ENCODE measurements around the gene GKN1. TPM values are rescaled to one million over a fixed set of nuclear protein-coding genes. Genes with fewer than 3 reads are reported as not detected.

The GKN1 gene
- total and polyA plus RNA-seq, 2 donors (not counting 3 experiments of a cell fraction or from before 2014, with no cell fraction given): not detected

DNA sequence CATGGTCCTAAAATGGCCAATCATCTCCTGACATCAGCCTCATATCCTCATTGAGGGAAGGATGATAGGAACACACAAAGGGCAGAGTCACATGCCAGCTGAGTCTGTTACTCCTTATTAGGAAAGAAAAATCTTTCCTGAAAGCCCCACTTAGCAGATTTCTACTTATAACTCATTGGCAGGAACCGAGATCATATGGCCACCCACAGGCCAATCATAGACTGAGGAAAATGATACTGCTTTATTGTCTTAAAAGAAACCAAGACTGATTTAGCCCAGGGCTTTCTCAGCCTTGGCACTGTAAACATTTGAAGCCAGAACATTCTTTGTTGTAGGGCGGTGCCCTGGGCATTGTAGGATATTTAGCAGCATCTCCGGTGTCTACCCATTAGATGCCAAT lies 40.4 kb upstream of the GKN1 start:
- POLR2A ChIA-PET: no interaction called here
- BruUV-seq (replicated peaks): no TSS peak
- no peak for FAIRE-seq

GRCh38 chr2:68935471-68935870 lies 39.0 kb upstream of the GKN1 start:
- Histone ChIP-seq H2AFZ (ENCODE audit: low read depth, low read length) (no peak overlapping the region), H3K9me3 (replicated peaks; ENCODE audit: control insufficient read depth, insufficient read depth, low read length) (no peaks in the 10 kb centered on the region), H4K20me1 (replicated peaks; ENCODE audit: control insufficient read depth, extremely low read depth, insufficient read depth, low read length) (no peaks in the 10 kb centered on the region), H3K9ac (replicated peaks; ENCODE audit: extremely low read depth, insufficient read depth, low read length) (no peak overlapping the region), H3K4me2 (ENCODE audit: insufficient read depth, low read length) (no peak overlapping the region), H3K4me3 (replicated peaks in 1 of 3; ENCODE audit: insufficient read depth in 1 of 3, low read depth in 1 of 3, low read length in 3 of 3) (no peak overlapping the region), H3K79me2 (ENCODE audit: control insufficient read depth, insufficient read depth, low read length) (no peaks in the 10 kb centered on the region), H3K4me1 (ENCODE audit: control insufficient read depth, extremely low read depth, insufficient read depth, low read length) (no peaks in the 10 kb centered on the region), H3K27me3 (ENCODE audit: control insufficient read depth in 2 of 2, insufficient read depth in 2 of 2, low read length in 2 of 2) (peaks cover 9 to 13% of the 10 kb centered on the region in 2 experiments), H3K27ac (ENCODE audit: insufficient read depth, low read depth, low read length) (no peak overlapping the region), H3K36me3 (ENCODE audit: control insufficient read depth in 2 of 2, extremely low read depth in 1 of 2, insufficient read depth in 2 of 2, low read length in 2 of 2) (no peaks in the 10 kb centered on the region), H3K9me1 (replicated peaks; ENCODE audit: control insufficient read depth, extremely low read depth, insufficient read depth, low read length) (no peaks in the 10 kb centered on the region)
- dilution Hi-C loops (cut with MboI; ENCODE audit: extremely low pct_ligation_motif_present, low sequenced_read_pairs): loop anchor here (25.0 kb wide), 1 partner anchor 198 kb away; the partner anchor contains the start of gene ARHGAP25
- FAIRE-seq (no peak), DNase-seq (ENCODE audit: low read depth, low spot score) (no peak)
- intact Hi-C loops (cut with micrococcal nuclease): no loop called here
- BruUV-seq (replicated peaks): no TSS peak
- TF ChIP-seq MAX (IDR thresholded peaks at IDR 0.05; ENCODE audit: insufficient read depth, insufficient read length): no peak
- TF ChIP-seq JUN (IDR thresholded peaks at IDR 0.05; ENCODE audit: borderline replicate concordance, insufficient read depth, insufficient read length, low read depth): no peak
- TF ChIP-seq POLR2A (IDR thresholded peaks at IDR 0.05; ENCODE audit: low read depth, low read length): no peak
- no peak for TF ChIP-seq EZH2 (IDR thresholded peaks at IDR 0.05; ENCODE audit: borderline replicate concordance, low read depth, low read length, severe bottlenecking)
- no peak for TF ChIP-seq MYC (IDR thresholded peaks at IDR 0.05; ENCODE audit: low read depth, low read length)
- TF ChIP-seq CTCF (IDR thresholded peaks at IDR 0.05; ENCODE audit: extremely low read depth in 1 of 2, insufficient read depth in 1 of 2, low read depth in 1 of 2, low read length in 2 of 2): no peak
- no peak for TF ChIP-seq FOS (IDR thresholded peaks at IDR 0.05; ENCODE audit: borderline replicate concordance, insufficient read depth, low read length)
- TF ChIP-seq GATA2 (IDR thresholded peaks at IDR 0.05; ENCODE audit: insufficient read depth, insufficient read length, low read depth, low read length): no peak
- TF ChIP-seq POLR2AphosphoS5 (IDR thresholded peaks at IDR 0.05; ENCODE audit: insufficient read depth, low read depth, low read length): no peak
- ChIA-PET POLR2A (no interaction called here), CTCF (interaction anchor here (1.0 to 4.9 kb wide), 4 partner anchors 8 to 226 kb away, joined by 3 to 39 read pairs (median 20); no protein-coding TSS in a partner anchor)

More for the DNA sequence above, 40.4 kb upstream of the GKN1 start:
- peaks cover 6 to 13% of the 10 kb centered on the region in 2 experiments for H3K27me3 ChIP-seq (ENCODE audit: control insufficient read depth in 2 of 2, insufficient read depth in 2 of 2, low read length in 2 of 2)
- no peaks in the 10 kb centered on the region for H4K20me1 ChIP-seq (replicated peaks; ENCODE audit: control insufficient read depth, extremely low read depth, insufficient read depth, low read length)
- H3K9me3 ChIP-seq (replicated peaks; ENCODE audit: control insufficient read depth, insufficient read depth, low read length): no peaks in the 10 kb centered on the region
- H3K36me3 ChIP-seq (ENCODE audit: control insufficient read depth in 2 of 2, extremely low read depth in 1 of 2, insufficient read depth in 2 of 2, low read length in 2 of 2): no peaks in the 10 kb centered on the region
- CTCF ChIA-PET: interaction anchor here (2.3 to 4.9 kb wide), 4 partner anchors 9 to 225 kb away, joined by 5 to 39 read pairs (median 20); no protein-coding TSS in a partner anchor
- H3K27ac ChIP-seq (ENCODE audit: insufficient read depth, low read depth, low read length): no peak overlapping the region
- H3K79me2 ChIP-seq (ENCODE audit: control insufficient read depth, insufficient read depth, low read length): no peaks in the 10 kb centered on the region
- no peak overlapping the region for H3K4me3 ChIP-seq (replicated peaks in 1 of 3; ENCODE audit: insufficient read depth in 1 of 3, low read depth in 1 of 3, low read length in 3 of 3)
- no peaks in the 10 kb centered on the region for H3K4me1 ChIP-seq (ENCODE audit: control insufficient read depth, extremely low read depth, insufficient read depth, low read length)
- intact Hi-C loops (cut with micrococcal nuclease): no loop called here
- TF ChIP-seq POLR2A (IDR thresholded peaks at IDR 0.05; ENCODE audit: low read depth, low read length) (no peak), EZH2 (IDR thresholded peaks at IDR 0.05; ENCODE audit: borderline replicate concordance, low read depth, low read length, severe bottlenecking) (no peak), POLR2AphosphoS5 (IDR thresholded peaks at IDR 0.05; ENCODE audit: insufficient read depth, low read depth, low read length) (no peak), GATA2 (IDR thresholded peaks at IDR 0.05; ENCODE audit: insufficient read depth, insufficient read length, low read depth, low read length) (no peak), MYC (IDR thresholded peaks at IDR 0.05; ENCODE audit: low read depth, low read length) (no peak)
- dilution Hi-C loops (cut with MboI; ENCODE audit: extremely low pct_ligation_motif_present, low sequenced_read_pairs): loop anchor here (25.0 kb wide), 1 partner anchor 197 kb away; the partner anchor contains the start of gene ARHGAP25
- no peak overlapping the region for H3K9ac ChIP-seq (replicated peaks; ENCODE audit: extremely low read depth, insufficient read depth, low read length)
- no peak overlapping the region for H2AFZ ChIP-seq (ENCODE audit: low read depth, low read length)
- DNase-seq (ENCODE audit: low read depth, low spot score): no peak
- H3K4me2 ChIP-seq (ENCODE audit: insufficient read depth, low read length): no peak overlapping the region
- no peaks in the 10 kb centered on the region for H3K9me1 ChIP-seq (replicated peaks; ENCODE audit: control insufficient read depth, extremely low read depth, insufficient read depth, low read length)

Measured in endothelial cell of umbilical vein (primary cell).